H1 (cell line): ENCODE results near the gene PA2G4. TPM values are rescaled to one million over a fixed set of nuclear protein-coding genes. Genes with fewer than 3 reads are reported as not detected.

Experiments
- CTCF ChIA-PET: fragments of 300-600 bp; sonication (Branson Sonifier 250); formaldehyde crosslinking; loops from one replicate; lab custom pipeline; 2021; ENCODE audit not compliant: partially characterized antibody; lab: Charles Lee
- POLR2A ChIA-PET: fragments of 300-600 bp; sonication (Branson Sonifier 250); formaldehyde crosslinking; loops from one replicate; lab custom pipeline; 2021; ENCODE audit warnings: inconsistent platforms; ENCODE audit not compliant: partially characterized antibody; lab: Charles Lee
- DNase-seq, 2 experiments: peaks; one replicate each; pipeline versions ENCODE4 v3.0.0 to v3.0.0-alpha.2; 2010 to 2022; ENCODE audit warnings: low spot score in 2 of 2, low read depth in 1 of 2, mixed read lengths in 1 of 2
- FAIRE-seq: peaks from 2 replicates; lab custom pipeline; 2011; peaks lifted over from hg19 to GRCh38; lab: Jason Lieb, UNC
- H2AFZ ChIP-seq: 2 replicates; pipeline ENCODE4 v1.8.1; 2012; ENCODE audit warnings: low read length, inconsistent platforms
- H2AK5ac ChIP-seq: 2 replicates; pipeline ENCODE4 v1.6.1; 2013; ENCODE audit warnings: low read depth, low read length
- H2BK120ac ChIP-seq: replicated peaks from 2 replicates; pipeline ENCODE3; 2013; ENCODE audit warnings: low read depth, low read length, inconsistent platforms
- H2BK12ac ChIP-seq: 2 replicates; pipeline ENCODE4 v1.6.1; 2013; ENCODE audit warnings: low read depth, low read length
- H2BK15ac ChIP-seq: 2 replicates; pipeline ENCODE4 v1.6.1; 2013; ENCODE audit warnings: low read length
- H2BK20ac ChIP-seq: 2 replicates; pipeline ENCODE4 v1.6.1; 2013; ENCODE audit warnings: low read length
- H2BK5ac ChIP-seq: 2 replicates; pipeline ENCODE4 v1.6.1; 2013; ENCODE audit warnings: low read depth, low read length
- H3K14ac ChIP-seq: 2 replicates; pipeline ENCODE4 v1.6.1; 2013; ENCODE audit warnings: inconsistent platforms; ENCODE audit not compliant: insufficient read length
- H3K18ac ChIP-seq: 2 replicates; pipeline ENCODE4 v1.6.1; 2013; ENCODE audit warnings: low read length; ENCODE audit errors: extremely low read depth
- H3K23ac ChIP-seq: 2 replicates; pipeline ENCODE4 v1.6.1; 2013; ENCODE audit warnings: inconsistent platforms; ENCODE audit not compliant: insufficient read length
- H3K23me2 ChIP-seq: 2 replicates; pipeline ENCODE4 v1.6.1; 2013; ENCODE audit warnings: low read depth, low read length
- H3K27ac ChIP-seq: 2 replicates; pipeline ENCODE4 v1.6.1; 2011; ENCODE audit warnings: low read depth, low read length, inconsistent platforms
- H3K27me3 ChIP-seq, 4 experiments: replicated peaks in 1 of 4; 1 replicate in 1 of 4; 2 replicates in 3 of 4; pipeline versions ENCODE4 v1.6.1 to v1.8.1; 2011 to 2013; ENCODE audit warnings: low read length in 3 of 4, mild to moderate bottlenecking in 3 of 4, inconsistent platforms in 2 of 4, mixed read lengths in 2 of 4, moderate library complexity in 1 of 4; ENCODE audit not compliant: control insufficient read depth in 3 of 4, insufficient read depth in 3 of 4; ENCODE audit errors: extremely low read depth in 1 of 4
- H3K36me3 ChIP-seq, 4 experiments: 2 replicates each; pipeline versions ENCODE4 v1.6.1 to v1.8.1; 2011 to 2013; ENCODE audit warnings: mild to moderate bottlenecking in 4 of 4, low read length in 3 of 4, moderate library complexity in 2 of 4, control low read depth in 1 of 4, inconsistent platforms in 1 of 4; ENCODE audit not compliant: insufficient read depth in 4 of 4, control insufficient read depth in 2 of 4
- H3K4ac ChIP-seq: replicated peaks from 2 replicates; pipeline ENCODE3; 2013; ENCODE audit warnings: low read length, low read depth, mixed read lengths, inconsistent platforms; ENCODE audit not compliant: insufficient read length
- H3K4me1 ChIP-seq, 4 experiments: replicated peaks in 1 of 4; 1 replicate in 1 of 4; 2 replicates in 3 of 4; pipeline versions ENCODE4 v1.6.1 to v1.8.1; 2011 to 2013; ENCODE audit warnings: low read length in 3 of 4, inconsistent platforms in 2 of 4, mixed read lengths in 1 of 4; ENCODE audit not compliant: insufficient read depth in 4 of 4, control insufficient read depth in 3 of 4
- H3K4me2 ChIP-seq, 2 experiments: 2 replicates each; pipeline versions ENCODE4 v1.6.1 to v1.8.1; 2011 to 2013; ENCODE audit warnings: low read depth in 2 of 2, low read length in 2 of 2, control low read depth in 1 of 2, inconsistent platforms in 1 of 2, mild to moderate bottlenecking in 1 of 2; ENCODE audit not compliant: insufficient read depth in 1 of 2
- H3K4me3 ChIP-seq, 4 experiments: fragments of 200-600, 300-600 bp in 1 of 4; sonication (generic), shearing (Covaris generic), sonication (Bioruptor Twin) in 1 of 4; 2 replicates each; pipeline versions ENCODE4 v1.5.1 to v1.8.1; 2011 to 2016; ENCODE audit warnings: low read length in 4 of 4, low read depth in 3 of 4, control low read depth in 2 of 4, inconsistent platforms in 2 of 4, mild to moderate bottlenecking in 2 of 4, mixed read lengths in 1 of 4, moderate library complexity in 1 of 4; ENCODE audit not compliant: insufficient read depth in 2 of 4; ENCODE audit errors: extremely low read depth in 1 of 4
- H3K56ac ChIP-seq: replicated peaks from 2 replicates; pipeline ENCODE3; 2013; ENCODE audit warnings: low read depth, mild to moderate bottlenecking, mixed read lengths, low read length, inconsistent platforms; ENCODE audit not compliant: insufficient read length
- H3K79me1 ChIP-seq: 2 replicates; pipeline ENCODE4 v1.6.1; 2013; ENCODE audit warnings: low read depth, low read length, control low read depth
- H3K79me2 ChIP-seq, 2 experiments: 2 replicates each; pipeline versions ENCODE4 v1.6.1 to v1.8.1; 2012 to 2013; ENCODE audit warnings: low read length in 2 of 2, mild to moderate bottlenecking in 2 of 2, inconsistent platforms in 1 of 2; ENCODE audit not compliant: insufficient read depth in 2 of 2, control insufficient read depth in 1 of 2
- H3K9ac ChIP-seq, 4 experiments: replicated peaks in 1 of 4; 1 replicate in 1 of 4; 2 replicates in 3 of 4; pipeline versions ENCODE4 v1.6.1 to v1.8.1; 2011 to 2013; ENCODE audit warnings: low read depth in 3 of 4, low read length in 3 of 4, control low read depth in 2 of 4, mild to moderate bottlenecking in 2 of 4, moderate library complexity in 2 of 4, inconsistent platforms in 1 of 4; ENCODE audit errors: extremely low read depth in 1 of 4
- H3K9me3 ChIP-seq, 2 experiments: 2 replicates each; pipeline versions ENCODE4 v1.6.1 to v1.8.1; 2012 to 2013; ENCODE audit warnings: mild to moderate bottlenecking in 2 of 2, moderate library complexity in 2 of 2, control low read depth in 1 of 2, inconsistent platforms in 1 of 2, low read depth in 1 of 2, low read length in 1 of 2, mixed read lengths in 1 of 2; ENCODE audit not compliant: insufficient read depth in 2 of 2
- H4K20me1 ChIP-seq, 2 experiments: replicated peaks in 1 of 2; 2 replicates each; pipeline versions ENCODE3 to v1.8.1; 2011 to 2013; ENCODE audit warnings: inconsistent platforms in 2 of 2, low read length in 2 of 2, mild to moderate bottlenecking in 1 of 2; ENCODE audit not compliant: insufficient read depth in 2 of 2, control insufficient read depth in 1 of 2
- H4K5ac ChIP-seq: 2 replicates; pipeline ENCODE4 v1.6.1; 2013; ENCODE audit warnings: low read length, low read depth, mixed read lengths, inconsistent platforms; ENCODE audit not compliant: insufficient read length
- H4K8ac ChIP-seq: 2 replicates; pipeline ENCODE4 v1.8.0; 2013; ENCODE audit warnings: mild to moderate bottlenecking, moderate library complexity, low read length, inconsistent platforms; ENCODE audit not compliant: insufficient read depth; ENCODE audit errors: extremely low read depth
- H4K91ac ChIP-seq: replicated peaks from 2 replicates; pipeline ENCODE3; 2013; ENCODE audit warnings: low read length, mixed read lengths, inconsistent platforms; ENCODE audit not compliant: insufficient read length
- E2F6 ChIP-seq: IDR thresholded peaks from 2 replicates; pipeline ENCODE4 v1.6.1; 2012; ENCODE audit warnings: inconsistent platforms
- SP2 ChIP-seq: IDR thresholded peaks from 2 replicates; pipeline ENCODE4 v1.6.1; 2012; ENCODE audit warnings: mild to moderate bottlenecking, low read length, inconsistent platforms
- WGBS, 2 experiments: shearing (Covaris generic) in 1 of 2; methylation state at CpG; one replicate each; pipeline versions ENCODE4 v1.1.6 to v1.1.7; 2013 to 2015; ENCODE audit warnings: low lambda C conversion rate in 2 of 2, mixed read lengths in 2 of 2, inconsistent platforms in 1 of 2, low coverage in 1 of 2, missing lambda C conversion rate in 1 of 2; ENCODE audit not compliant: insufficient replicate concordance in 2 of 2, insufficient coverage in 1 of 2, insufficient read length in 1 of 2; ENCODE audit errors: extremely low coverage in 1 of 2, missing lambda C conversion rate in 1 of 2; 5-methylcytosine and 5-hydroxymethylcytosine counted together
- polyA plus RNA-seq, 7 experiments: library from polyadenylated mRNA; depleted of rRNA in 3 of 7; stranded (reverse) in 5 of 7; unstranded in 2 of 7; fragments of >200 nt in 5 of 7; fragments of 200-250 nt in 2 of 7; gene quantifications; 1 replicate in 5 of 7; 2 replicates in 1 of 7; 4 replicates in 1 of 7; pipeline versions ENCODE4 v1.2.1 to v1.2.3, GENCODE V29; 2011 to 2013; ENCODE audit warnings: missing spikeins in 2 of 7, mixed read lengths in 2 of 7
- total RNA-seq: library from RNA; stranded (reverse); fragmentation: NEBNext Ultra II Directional; extraction: Animal tissue kit (Norgen Biotek cat#: 25700); gene quantifications from 2 replicates; pipeline ENCODE4 v1.2.1, GENCODE V29; 2021
- TF ChIP-seq, protein P1 (sequence below): IDR thresholded peaks from 2 replicates; pipeline ENCODE4 v1.6.1; 2011; ENCODE audit warnings: low read length, improper control_type of control experiment
- TF ChIP-seq, protein P2 (sequence below): IDR thresholded peaks from 2 replicates; pipeline ENCODE4 v1.6.1; 2012; ENCODE audit warnings: low read length, inconsistent platforms

Gene PA2G4
- total and polyA plus RNA-seq, 2 of the 8 experiments (the other 6 are each of a cell fraction or from before 2014, with no cell fraction given), result 159 to 242 TPM

GRCh38 chr12:56080556-56081138, 23.7 kb upstream of the PA2G4 start:
- Histone ChIP-seq H3K18ac (peak overlapping the region; percentile 87; the same call in 1 of the 2 replicates), H3K23ac (no peak overlapping the region), H2BK12ac (peak overlapping the region; percentile 94), H3K14ac (no peak overlapping the region), H3K27me3 (no peaks in the 10 kb centered on the region), H3K79me1 (peaks cover 7% of the 10 kb centered on the region; the same call in 1 of the 2 replicates), H3K4me3 (peak overlapping the region; percentile 74 to 89 (median 80)), H3K9me3 (no peaks in the 10 kb centered on the region; a peak in 1 of 4 replicates), H4K20me1 (peaks cover 2 to 10% of the 10 kb centered on the region in 2 experiments), H3K4ac (no peak overlapping the region), H2BK20ac (no peak overlapping the region), H2AK5ac (no peak overlapping the region; the same call in 1 of the 2 replicates), H3K23me2 (peaks cover 7% of the 10 kb centered on the region; the same call in 1 of the 2 replicates), H3K9ac (peak overlapping the region; percentile 68 to 95 (median 88)), H3K56ac (peak overlapping the region; percentile 8), H4K91ac (peak overlapping the region; percentile 22), H2BK5ac (peak overlapping the region; percentile 98), H2BK120ac (no peak overlapping the region), H3K27ac (peak overlapping the region; percentile 92), H3K36me3 (peaks cover 0 to 7% (median 4%) of the 10 kb centered on the region in 4 experiments; a peak in 6 of 8 replicates), H4K5ac (peak overlapping the region; percentile 23), H3K79me2 (peaks cover 0 to 27% of the 10 kb centered on the region in 2 experiments; a peak in 2 of 4 replicates), H2BK15ac (peak overlapping the region; percentile 10; the same call in 1 of the 2 replicates), H2AFZ (peak overlapping the region; percentile 19; the same call in 1 of the 2 replicates), H3K4me2 (peak overlapping the region; percentile 62 to 97), H4K8ac (peak overlapping the region; percentile 96), H3K4me1 (peaks cover 3 to 17% (median 11%) of the 10 kb centered on the region in 4 experiments)
- DNase-seq, result peak in 1 of 2 experiments; percentile 66
- ChIA-PET CTCF (interaction anchor here (0.6 to 5.1 kb wide), 13 partner anchors 10 to 274 kb away, joined by 3 to 31 read pairs (median 3); partner anchors contain the start of genes ESYT1 and PA2G4), POLR2A (interaction anchor here (0.7 to 8.9 kb wide), 30 partner anchors 9 to 278 kb away, joined by 3 to 112 read pairs (median 4); partner anchors contain the start of genes ANKRD52, ESYT1, MYL6 and PA2G4)
- 0% methylated on average over 20 of the region's 20 CpGs; no CpG with 5 or more reads in 1 of the 2 experiments for WGBS, 2 experiments
- no peak for FAIRE-seq
- TF ChIP-seq, protein P1, sequence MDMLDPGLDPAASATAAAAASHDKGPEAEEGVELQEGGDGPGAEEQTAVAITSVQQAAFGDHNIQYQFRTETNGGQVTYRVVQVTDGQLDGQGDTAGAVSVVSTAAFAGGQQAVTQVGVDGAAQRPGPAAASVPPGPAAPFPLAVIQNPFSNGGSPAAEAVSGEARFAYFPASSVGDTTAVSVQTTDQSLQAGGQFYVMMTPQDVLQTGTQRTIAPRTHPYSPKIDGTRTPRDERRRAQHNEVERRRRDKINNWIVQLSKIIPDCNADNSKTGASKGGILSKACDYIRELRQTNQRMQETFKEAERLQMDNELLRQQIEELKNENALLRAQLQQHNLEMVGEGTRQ, result no peak
- TF ChIP-seq, protein P2, sequence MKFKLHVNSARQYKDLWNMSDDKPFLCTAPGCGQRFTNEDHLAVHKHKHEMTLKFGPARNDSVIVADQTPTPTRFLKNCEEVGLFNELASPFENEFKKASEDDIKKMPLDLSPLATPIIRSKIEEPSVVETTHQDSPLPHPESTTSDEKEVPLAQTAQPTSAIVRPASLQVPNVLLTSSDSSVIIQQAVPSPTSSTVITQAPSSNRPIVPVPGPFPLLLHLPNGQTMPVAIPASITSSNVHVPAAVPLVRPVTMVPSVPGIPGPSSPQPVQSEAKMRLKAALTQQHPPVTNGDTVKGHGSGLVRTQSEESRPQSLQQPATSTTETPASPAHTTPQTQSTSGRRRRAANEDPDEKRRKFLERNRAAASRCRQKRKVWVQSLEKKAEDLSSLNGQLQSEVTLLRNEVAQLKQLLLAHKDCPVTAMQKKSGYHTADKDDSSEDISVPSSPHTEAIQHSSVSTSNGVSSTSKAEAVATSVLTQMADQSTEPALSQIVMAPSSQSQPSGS, result peak; percentile 74; the same call in 1 of the 2 replicates
- TF ChIP-seq E2F6, result 0 out of 2 replicates have a peak, but pooled peaks have one; percentile 9
- no peak for TF ChIP-seq SP2
